Glomerular visceral epithelial cell (primary cell): ENCODE measurements around the gene AGPAT1.
A peak's percentile ranks its signal among the peaks of the same experiment; 100 is the strongest.
"Not testable (repeated sequence)": the region's sequence is repeated elsewhere in the genome, so short reads cannot be mapped to it uniquely, and the experiment has no call there.

Experiments
- DNase-seq: peaks from one replicate; pipeline ENCODE4 v3.0.0-alpha.2; 2016; ENCODE audit errors: extremely low spot score

Gene AGPAT1

GRCh38 chr6:32198866-32199265, 23.0 kb upstream of the AGPAT1 start:
- no peak for DNase-seq

- no peak for DNase-seq
Observed at GRCh38 chr6:32198345-32198696, 22.4 kb upstream of the AGPAT1 start.

- no peak for DNase-seq
Observed at GRCh38 chr6:32196682-32197616, 21.1 kb upstream of the AGPAT1 start.

GRCh38 chr6:32195902-32196681, 20.2 kb upstream of the AGPAT1 start:
- peak; percentile 80 for DNase-seq

GRCh38 chr6:32195652-32195901, 19.7 kb upstream of the AGPAT1 start:
- peak; percentile 100 for DNase-seq

GRCh38 chr6:32194825-32195651, 19.2 kb upstream of the AGPAT1 start:
- DNase-seq: peak; percentile 47

- no peak for DNase-seq
Observed at GRCh38 chr6:32194388-32194787, 18.5 kb upstream of the AGPAT1 start.

GRCh38 chr6:32193096-32193495, 17.2 kb upstream of the AGPAT1 start:
- not testable (repeated sequence) for DNase-seq

- no peak for DNase-seq
Observed at GRCh38 chr6:32192608-32193039, 16.7 kb upstream of the AGPAT1 start, which contains the start of gene GPSM3. Gene GPSM3, minus strand, starts transcription at chr6:32192643. Its CDS starts 130 bp downstream, at chr6:32192513.

- DNase-seq: no peak
Observed at GRCh38 chr6:32191696-32192607, 16.1 kb upstream of the AGPAT1 start.

- no peak for DNase-seq
Observed at GRCh38 chr6:32190911-32191677, 15.2 kb upstream of the AGPAT1 start.

GRCh38 chr6:32190054-32190851, 14.4 kb upstream of the AGPAT1 start, which contains the start of gene PBX2:
Gene PBX2, minus strand, starts transcription at chr6:32190202. Its CDS starts 287 bp downstream, at chr6:32189915.
- DNase-seq: peak; percentile 95

GRCh38 chr6:32189742-32190053, 13.8 kb upstream of the AGPAT1 start:
- DNase-seq: no peak

- no peak for DNase-seq
Observed at GRCh38 chr6:32189069-32189741, 13.3 kb upstream of the AGPAT1 start.

GRCh38 chr6:32188381-32189068, 12.6 kb upstream of the AGPAT1 start:
- no peak for DNase-seq

- DNase-seq: not testable (repeated sequence)
Observed at GRCh38 chr6:32187725-32188380, 12.0 kb upstream of the AGPAT1 start.

GRCh38 chr6:32187009-32187709, 11.3 kb upstream of the AGPAT1 start:
- DNase-seq: no peak
